ENCODE data around the gene CD47. TPM values are rescaled to one million over a fixed set of nuclear protein-coding genes. Genes with fewer than 3 reads are reported as not detected.

CD47 gene
- total RNA-seq, 1 experiment from 2014 or later, result 89.7 TPM

GRCh38 chr3:108053483-108053882 lies 37.3 kb downstream of the CD47 start:
- no TSS peak for BruUV-seq (replicated peaks)
- Histone ChIP-seq H3K36me3 (ENCODE audit: control insufficient read depth, insufficient read depth, low read length) (peaks cover 3% of the 10 kb centered on the region; the same call in 1 of the 2 replicates), H3K27me3 (ENCODE audit: control insufficient read depth, insufficient read depth, low read length) (no peaks in the 10 kb centered on the region), H3K27ac (ENCODE audit: low read length) (no peak overlapping the region), H3K4me1 (ENCODE audit: control insufficient read depth, insufficient read depth, low read length) (no peaks in the 10 kb centered on the region), H3K4me3 (ENCODE audit: low read depth in 2 of 2, low read length in 2 of 2) (no peak overlapping the region), H3K9me3 (ENCODE audit: control insufficient read depth, insufficient read depth, low read depth, low read length) (no peaks in the 10 kb centered on the region)
- TF ChIP-seq POLR2AphosphoS5 (IDR thresholded peaks at IDR 0.05; ENCODE audit: low read depth, low read length), result no peak
- TF ChIP-seq, protein P1, sequence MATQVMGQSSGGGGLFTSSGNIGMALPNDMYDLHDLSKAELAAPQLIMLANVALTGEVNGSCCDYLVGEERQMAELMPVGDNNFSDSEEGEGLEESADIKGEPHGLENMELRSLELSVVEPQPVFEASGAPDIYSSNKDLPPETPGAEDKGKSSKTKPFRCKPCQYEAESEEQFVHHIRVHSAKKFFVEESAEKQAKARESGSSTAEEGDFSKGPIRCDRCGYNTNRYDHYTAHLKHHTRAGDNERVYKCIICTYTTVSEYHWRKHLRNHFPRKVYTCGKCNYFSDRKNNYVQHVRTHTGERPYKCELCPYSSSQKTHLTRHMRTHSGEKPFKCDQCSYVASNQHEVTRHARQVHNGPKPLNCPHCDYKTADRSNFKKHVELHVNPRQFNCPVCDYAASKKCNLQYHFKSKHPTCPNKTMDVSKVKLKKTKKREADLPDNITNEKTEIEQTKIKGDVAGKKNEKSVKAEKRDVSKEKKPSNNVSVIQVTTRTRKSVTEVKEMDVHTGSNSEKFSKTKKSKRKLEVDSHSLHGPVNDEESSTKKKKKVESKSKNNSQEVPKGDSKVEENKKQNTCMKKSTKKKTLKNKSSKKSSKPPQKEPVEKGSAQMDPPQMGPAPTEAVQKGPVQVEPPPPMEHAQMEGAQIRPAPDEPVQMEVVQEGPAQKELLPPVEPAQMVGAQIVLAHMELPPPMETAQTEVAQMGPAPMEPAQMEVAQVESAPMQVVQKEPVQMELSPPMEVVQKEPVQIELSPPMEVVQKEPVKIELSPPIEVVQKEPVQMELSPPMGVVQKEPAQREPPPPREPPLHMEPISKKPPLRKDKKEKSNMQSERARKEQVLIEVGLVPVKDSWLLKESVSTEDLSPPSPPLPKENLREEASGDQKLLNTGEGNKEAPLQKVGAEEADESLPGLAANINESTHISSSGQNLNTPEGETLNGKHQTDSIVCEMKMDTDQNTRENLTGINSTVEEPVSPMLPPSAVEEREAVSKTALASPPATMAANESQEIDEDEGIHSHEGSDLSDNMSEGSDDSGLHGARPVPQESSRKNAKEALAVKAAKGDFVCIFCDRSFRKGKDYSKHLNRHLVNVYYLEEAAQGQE (IDR thresholded peaks at IDR 0.05; ENCODE audit: insufficient read depth in 1 of 2, low read depth in 2 of 2, low read length in 1 of 2), result no peak
- TF ChIP-seq CTCF (IDR thresholded peaks at IDR 0.05), result no peak
- no peak for TF ChIP-seq TCF7L2 (IDR thresholded peaks at IDR 0.05; ENCODE audit: low read depth, low read length)
- no peak for TF ChIP-seq SIN3A (IDR thresholded peaks at IDR 0.05; ENCODE audit: borderline replicate concordance, insufficient read depth, low read depth, low read length)
- ATAC-seq (no peak), DNase-seq (ENCODE audit: low read depth, low spot score) (no peak)
- in situ Hi-C loops (cut with HindIII; ENCODE audit: low pct_unique_long_range_greater_than_20kb, low sequenced_read_pairs), result no loop called here
- intact Hi-C loops (cut with micrococcal nuclease; ENCODE audit: unreplicated experiment), result no loop called here
- CTCF ChIA-PET, result no interaction called here
- POLR2A ChIA-PET, result interaction anchor here (0.6 kb wide), 1 partner anchor 88 kb away, joined by 8 read pairs; no protein-coding TSS in a partner anchor

DNA sequence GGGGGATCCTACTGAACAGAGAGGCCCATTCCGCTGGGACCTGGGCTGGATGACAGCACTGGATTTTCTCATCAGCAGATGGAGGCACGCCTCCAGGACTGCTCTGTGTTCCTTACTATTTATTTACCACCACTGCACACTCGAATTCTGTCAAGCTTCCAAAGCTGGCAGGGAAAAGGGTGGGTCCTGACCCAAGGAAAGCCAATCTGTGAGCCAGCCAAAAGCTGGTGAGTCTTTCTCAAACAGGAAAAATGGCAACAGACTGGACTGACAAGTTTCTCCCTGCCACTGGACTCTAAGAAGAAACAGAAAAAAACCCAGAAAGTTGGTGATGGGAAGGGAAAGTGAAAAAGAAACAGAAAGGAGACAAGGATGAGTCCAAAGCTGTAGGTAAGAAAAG lies 37.8 kb downstream of the CD47 start:
- H3K36me3 ChIP-seq (ENCODE audit: control insufficient read depth, insufficient read depth, low read length), result peaks cover 3% of the 10 kb centered on the region; the same call in 1 of the 2 replicates
- H3K9me3 ChIP-seq (ENCODE audit: control insufficient read depth, insufficient read depth, low read depth, low read length), result no peaks in the 10 kb centered on the region
- BruUV-seq (replicated peaks), result no TSS peak
- in situ Hi-C loops (cut with HindIII; ENCODE audit: low pct_unique_long_range_greater_than_20kb, low sequenced_read_pairs), result no loop called here
- no peaks in the 10 kb centered on the region for H3K4me1 ChIP-seq (ENCODE audit: control insufficient read depth, insufficient read depth, low read length)
- intact Hi-C loops (cut with micrococcal nuclease; ENCODE audit: unreplicated experiment), result no loop called here
- no peak overlapping the region for H3K4me3 ChIP-seq (ENCODE audit: low read depth in 2 of 2, low read length in 2 of 2)
- ChIA-PET CTCF (no interaction called here), POLR2A (interaction anchor here (0.6 kb wide), 1 partner anchor 88 kb away, joined by 8 read pairs; no protein-coding TSS in a partner anchor)
- DNase-seq (ENCODE audit: low read depth, low spot score), result no peak
- no peak overlapping the region for H3K27ac ChIP-seq (ENCODE audit: low read length)
- no peaks in the 10 kb centered on the region for H3K27me3 ChIP-seq (ENCODE audit: control insufficient read depth, insufficient read depth, low read length)
- no peak for ATAC-seq
- TF ChIP-seq TCF7L2 (IDR thresholded peaks at IDR 0.05; ENCODE audit: low read depth, low read length) (no peak), POLR2AphosphoS5 (IDR thresholded peaks at IDR 0.05; ENCODE audit: low read depth, low read length) (no peak), CTCF (IDR thresholded peaks at IDR 0.05) (no peak), SIN3A (IDR thresholded peaks at IDR 0.05; ENCODE audit: borderline replicate concordance, insufficient read depth, low read depth, low read length) (no peak)
- TF ChIP-seq, protein P1 (IDR thresholded peaks at IDR 0.05; ENCODE audit: insufficient read depth in 1 of 2, low read depth in 2 of 2, low read length in 1 of 2), result no peak

All from Panc1 (cell line).